PC-9 (cell line): ENCODE results near the gene GAK. TPM values are rescaled to one million over a fixed set of nuclear protein-coding genes. Genes with fewer than 3 reads are reported as not detected.
A peak's percentile ranks its signal among the peaks of the same experiment; 100 is the strongest.

Experiments
- BruUV-seq: library from RNA; stranded (reverse); fragments of 400-500 nt; replicated peaks from 2 replicates; lab custom pipeline; 2021; lab: Mats Ljungman, UMichigan
- CTCF ChIA-PET: fragments of 300-600 bp; sonication (Branson Sonifier 250); formaldehyde crosslinking; loops from one replicate; lab custom pipeline; 2022; ENCODE audit warnings: antibody characterized with exemption; lab: Charles Lee
- POLR2A ChIA-PET: fragments of 300-600 bp; sonication (Branson Sonifier 250); formaldehyde crosslinking; loops from one replicate; lab custom pipeline; 2022; ENCODE audit warnings: antibody characterized with exemption; ENCODE audit not compliant: unreplicated experiment; lab: Charles Lee
- DNase-seq, 2 experiments: peaks; one replicate each; pipeline versions ENCODE4 v3.0.0 to v3.0.0-alpha.2; 2015 to 2022; ENCODE audit warnings: mixed read lengths in 1 of 2
- H2AFZ ChIP-seq: fragments of 200-600 bp; sonication (generic); 2 replicates; pipeline ENCODE4 v1.8.1; 2017; ENCODE audit warnings: antibody characterized with exemption
- H3F3A ChIP-seq: fragments of 200-600 bp; sonication (generic); 2 replicates; pipeline ENCODE4 v1.8.1; 2017; ENCODE audit warnings: antibody characterized with exemption, mild to moderate bottlenecking, low read depth; ENCODE audit not compliant: insufficient read depth
- H3K27ac ChIP-seq: fragments of 200-600 bp; sonication (generic); 2 replicates; pipeline ENCODE4 v1.6.1; 2016; ENCODE audit warnings: mixed run types
- H3K27me3 ChIP-seq: fragments of 200-600 bp; sonication (generic); 2 replicates; pipeline ENCODE4 v1.6.1; 2016; ENCODE audit warnings: low read depth, mixed run types; ENCODE audit not compliant: insufficient read depth
- H3K36me3 ChIP-seq: fragments of 200-600 bp; sonication (generic); 2 replicates; pipeline ENCODE4 v1.6.1; 2016; ENCODE audit warnings: low read depth, mixed run types
- H3K4me1 ChIP-seq: fragments of 200-600 bp; sonication (generic); replicated peaks from 2 replicates; pipeline ENCODE4 v1.6.1; 2016; ENCODE audit warnings: mixed run types; ENCODE audit not compliant: insufficient read depth
- H3K4me2 ChIP-seq: fragments of 200-600 bp; sonication (generic); 2 replicates; pipeline ENCODE4 v1.6.1; 2017; ENCODE audit warnings: mixed run types
- H3K4me3 ChIP-seq: fragments of 200-600 bp; sonication (generic); 2 replicates; pipeline ENCODE4 v1.6.1; 2016; ENCODE audit warnings: mixed run types
- H3K79me2 ChIP-seq: fragments of 200-600 bp; sonication (generic); 2 replicates; pipeline ENCODE4 v1.6.1; 2017; ENCODE audit warnings: low read depth, mixed run types
- H3K9me2 ChIP-seq: fragments of 200-600 bp; sonication (generic); 2 replicates; pipeline ENCODE4 v1.8.1; 2017; ENCODE audit warnings: mild to moderate bottlenecking; ENCODE audit not compliant: insufficient read depth
- H3K9me3 ChIP-seq: fragments of 200-600 bp; sonication (generic); 2 replicates; pipeline ENCODE4 v1.8.1; 2016; ENCODE audit warnings: low read depth; ENCODE audit not compliant: insufficient read depth
- H4K20me1 ChIP-seq: fragments of 200-600 bp; sonication (generic); 2 replicates; pipeline ENCODE4 v1.8.1; 2017; ENCODE audit not compliant: insufficient read depth
- EZH2 ChIP-seq: fragments of 200-600 bp; sonication (generic); IDR thresholded peaks from 2 replicates; pipeline ENCODE4 v1.8.0; 2017; ENCODE audit warnings: antibody characterized with exemption, low read depth
- intact Hi-C: fragments of 100-400 bp; cut with micrococcal nuclease; formaldehyde crosslinking; loops from one replicate; pipeline ENCODE4 v1.10.0; 2022; ENCODE audit not compliant: unreplicated experiment
- total RNA-seq: library from RNA; stranded (reverse); gene quantifications from 2 replicates; pipeline ENCODE4 v1.2.3, GENCODE V29; 2021
- TF ChIP-seq, protein P1 (sequence below): fragments of 200-600 bp; sonication (generic); conservative IDR thresholded peaks from 2 replicates; pipeline ENCODE4 v1.6.1; 2017; ENCODE audit warnings: mixed run types, antibody characterized with exemption, mild to moderate bottlenecking, moderate library complexity

Gene GAK
- total RNA-seq, 1 experiment from 2014 or later = 114 TPM

DNA sequence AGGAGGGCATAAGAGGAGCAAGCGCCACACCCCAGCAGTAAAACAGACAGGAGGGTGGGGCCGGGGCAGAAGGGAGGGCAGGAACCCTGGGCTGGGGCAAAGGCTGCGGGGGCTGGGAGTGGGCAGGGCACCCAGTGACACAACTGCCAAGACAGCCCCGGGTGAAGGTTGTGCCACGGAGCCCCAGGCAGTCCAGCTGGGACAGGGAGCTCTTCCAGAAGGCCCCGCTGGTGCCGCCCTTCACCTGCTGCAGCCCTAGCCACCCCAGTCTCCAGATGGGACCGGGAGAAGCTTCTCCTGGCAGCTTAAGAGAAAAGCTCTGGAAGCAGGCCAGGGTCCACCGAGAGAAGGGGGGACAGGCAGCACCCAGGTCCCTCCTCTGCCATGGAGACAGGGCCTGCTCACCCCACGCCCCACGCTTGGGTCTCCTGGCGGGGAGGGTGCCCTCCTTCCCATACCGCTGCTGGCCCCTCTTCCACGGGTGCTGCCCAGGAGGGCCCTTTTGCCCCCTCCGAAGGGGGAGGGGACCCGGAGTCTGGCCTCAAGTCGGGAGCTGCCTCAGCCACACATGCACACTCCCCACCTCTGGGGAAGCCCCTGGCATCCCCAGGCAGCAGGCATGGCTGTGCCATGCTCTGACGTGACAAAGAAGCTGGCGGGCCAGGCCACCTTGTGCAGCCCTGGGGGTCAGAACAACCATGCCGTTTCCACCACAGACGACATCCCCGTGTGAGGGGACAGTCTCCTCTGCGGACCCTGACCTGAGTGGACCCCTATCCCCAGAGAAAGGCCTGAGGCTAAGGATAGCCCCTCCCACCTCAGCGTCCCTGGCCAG, 39.8 kb upstream of the GAK start:
- Histone ChIP-seq H3K4me3 (peak overlapping the region; percentile 95; the same call in 1 of the 2 replicates), H2AFZ (no peak overlapping the region), H3K27ac (no peak overlapping the region), H3K4me2 (peak overlapping the region; percentile 94), H4K20me1 (peaks cover 20% of the 10 kb centered on the region), H3K36me3 (no peaks in the 10 kb centered on the region), H3K4me1 (peaks cover 14% of the 10 kb centered on the region), H3F3A (peaks cover 4% of the 10 kb centered on the region; the same call in 1 of the 2 replicates), H3K9me2 (no peaks in the 10 kb centered on the region), H3K27me3 (no peaks in the 10 kb centered on the region), H3K9me3 (no peaks in the 10 kb centered on the region), H3K79me2 (peaks cover 6% of the 10 kb centered on the region; the same call in 1 of the 2 replicates)
- TF ChIP-seq, protein P1, sequence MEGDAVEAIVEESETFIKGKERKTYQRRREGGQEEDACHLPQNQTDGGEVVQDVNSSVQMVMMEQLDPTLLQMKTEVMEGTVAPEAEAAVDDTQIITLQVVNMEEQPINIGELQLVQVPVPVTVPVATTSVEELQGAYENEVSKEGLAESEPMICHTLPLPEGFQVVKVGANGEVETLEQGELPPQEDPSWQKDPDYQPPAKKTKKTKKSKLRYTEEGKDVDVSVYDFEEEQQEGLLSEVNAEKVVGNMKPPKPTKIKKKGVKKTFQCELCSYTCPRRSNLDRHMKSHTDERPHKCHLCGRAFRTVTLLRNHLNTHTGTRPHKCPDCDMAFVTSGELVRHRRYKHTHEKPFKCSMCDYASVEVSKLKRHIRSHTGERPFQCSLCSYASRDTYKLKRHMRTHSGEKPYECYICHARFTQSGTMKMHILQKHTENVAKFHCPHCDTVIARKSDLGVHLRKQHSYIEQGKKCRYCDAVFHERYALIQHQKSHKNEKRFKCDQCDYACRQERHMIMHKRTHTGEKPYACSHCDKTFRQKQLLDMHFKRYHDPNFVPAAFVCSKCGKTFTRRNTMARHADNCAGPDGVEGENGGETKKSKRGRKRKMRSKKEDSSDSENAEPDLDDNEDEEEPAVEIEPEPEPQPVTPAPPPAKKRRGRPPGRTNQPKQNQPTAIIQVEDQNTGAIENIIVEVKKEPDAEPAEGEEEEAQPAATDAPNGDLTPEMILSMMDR = no peak
- TF ChIP-seq EZH2 = no peak
- DNase-seq = peak in 1 of 2 experiments; percentile 31
- ChIA-PET CTCF (interaction anchor here (0.6 kb wide), 1 partner anchor 189 kb away, joined by 3 read pairs; no protein-coding TSS in a partner anchor), POLR2A (no interaction called here)
- BruUV-seq = TSS peak; percentile 56
- intact Hi-C loops = loop anchor here (5.0 kb wide), 1 partner anchor 40 kb away; the partner anchor contains the start of genes GAK and TMEM175

DNA sequence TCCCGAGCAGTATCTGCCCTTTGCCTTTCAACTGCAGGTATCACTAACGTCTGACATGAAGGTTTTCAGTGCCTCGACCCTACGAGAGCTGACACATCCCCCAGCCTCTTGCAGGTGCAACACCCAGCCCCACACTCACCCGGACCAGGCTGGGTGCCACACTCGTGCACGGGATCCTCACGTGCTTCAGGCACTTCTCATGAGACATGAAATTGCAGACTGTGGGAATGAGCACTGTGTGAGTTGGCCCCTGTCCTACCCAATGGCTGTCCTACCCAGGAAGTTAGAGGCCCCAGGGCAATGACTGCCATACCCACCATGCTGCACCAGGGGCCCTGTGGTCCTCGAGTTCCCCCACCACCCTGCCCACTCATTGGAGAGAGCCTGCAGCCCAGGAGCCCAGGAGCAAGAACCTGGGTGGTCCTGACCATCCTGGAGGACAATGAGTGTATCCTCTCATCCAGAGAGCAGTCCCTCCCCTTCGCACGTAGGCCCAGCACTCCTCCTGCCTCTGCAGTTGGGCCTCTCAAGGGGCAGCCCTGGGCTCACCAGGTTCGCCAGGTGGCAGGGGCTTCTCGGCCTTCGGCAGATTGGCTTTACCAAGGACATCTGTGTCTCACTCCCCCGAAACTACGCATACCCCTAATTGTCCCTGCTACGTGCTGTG, 38.9 kb upstream of the GAK start:
- H3F3A ChIP-seq = peaks cover 4% of the 10 kb centered on the region; the same call in 1 of the 2 replicates
- no TSS peak for BruUV-seq
- no peaks in the 10 kb centered on the region for H3K27me3 ChIP-seq
- DNase-seq = no peak
- POLR2A ChIA-PET = no interaction called here
- peaks cover 6% of the 10 kb centered on the region; the same call in 1 of the 2 replicates for H3K79me2 ChIP-seq
- peaks cover 20% of the 10 kb centered on the region for H4K20me1 ChIP-seq
- no peak overlapping the region for H3K4me3 ChIP-seq
- H3K27ac ChIP-seq = no peak overlapping the region
- peaks cover 14% of the 10 kb centered on the region for H3K4me1 ChIP-seq
- TF ChIP-seq EZH2 = no peak
- TF ChIP-seq, protein P1 = no peak
- no peaks in the 10 kb centered on the region for H3K9me3 ChIP-seq
- CTCF ChIA-PET = interaction anchor here (0.7 kb wide), 1 partner anchor 172 kb away, joined by 3 read pairs; no protein-coding TSS in a partner anchor
- intact Hi-C loops = loop anchor here (5.0 kb wide), 1 partner anchor 39 kb away; the partner anchor contains the start of genes GAK and TMEM175
- H3K9me2 ChIP-seq = no peaks in the 10 kb centered on the region
- no peak overlapping the region for H3K4me2 ChIP-seq
- H3K36me3 ChIP-seq = no peaks in the 10 kb centered on the region
- no peak overlapping the region for H2AFZ ChIP-seq

DNA sequence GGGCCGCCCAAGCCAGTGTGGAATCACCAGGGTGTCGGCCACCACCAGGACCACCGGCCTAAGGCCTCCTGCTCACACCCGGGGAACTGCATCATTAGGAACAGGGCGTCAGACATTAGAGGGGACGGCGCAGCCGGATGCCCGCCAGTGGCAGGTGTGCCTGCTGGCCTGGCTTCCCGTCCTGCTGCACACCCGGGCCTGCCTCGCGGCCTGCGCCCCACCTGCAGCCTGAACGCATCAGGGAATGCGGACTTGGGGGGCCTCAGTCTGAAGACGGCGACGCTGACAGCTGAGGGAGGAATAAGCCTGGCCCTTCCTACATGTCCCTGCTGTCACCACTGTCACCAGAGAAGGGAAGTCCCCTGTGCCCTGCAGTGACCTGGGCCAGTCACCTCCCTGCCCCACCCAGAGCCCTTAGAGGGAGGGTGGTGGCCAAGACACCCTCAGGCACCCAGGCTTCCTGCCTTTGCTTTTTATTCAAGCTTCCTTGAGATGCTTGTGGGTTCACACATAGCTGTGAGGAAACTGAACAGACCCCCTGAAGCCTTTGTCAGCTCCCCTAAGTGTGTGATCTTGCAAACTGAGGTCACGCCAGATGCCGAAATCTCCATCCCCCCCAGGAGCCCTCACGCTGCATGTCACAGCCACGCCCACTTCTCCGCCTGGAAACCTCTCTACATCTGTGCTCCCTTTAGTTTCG, 38.1 kb upstream of the GAK start:
- TF ChIP-seq, protein P1 = no peak
- no peak for TF ChIP-seq EZH2
- H3K36me3 ChIP-seq = no peaks in the 10 kb centered on the region
- CTCF ChIA-PET = interaction anchor here (0.7 kb wide), 1 partner anchor 171 kb away, joined by 3 read pairs; no protein-coding TSS in a partner anchor
- H3K9me3 ChIP-seq = no peaks in the 10 kb centered on the region
- peaks cover 14% of the 10 kb centered on the region for H3K4me1 ChIP-seq
- H2AFZ ChIP-seq = no peak overlapping the region
- BruUV-seq = no TSS peak
- H3F3A ChIP-seq = peaks cover 4% of the 10 kb centered on the region; the same call in 1 of the 2 replicates
- no peaks in the 10 kb centered on the region for H3K27me3 ChIP-seq
- peaks cover 20% of the 10 kb centered on the region for H4K20me1 ChIP-seq
- intact Hi-C loops = loop anchor here (5.0 kb wide), 1 partner anchor 38 kb away; the partner anchor contains the start of genes GAK and TMEM175
- H3K4me3 ChIP-seq = no peak overlapping the region
- POLR2A ChIA-PET = no interaction called here
- no peaks in the 10 kb centered on the region for H3K9me2 ChIP-seq
- no peak overlapping the region for H3K4me2 ChIP-seq
- peaks cover 6% of the 10 kb centered on the region; the same call in 1 of the 2 replicates for H3K79me2 ChIP-seq
- DNase-seq = peak in 1 of 2 experiments; percentile 46
- no peak overlapping the region for H3K27ac ChIP-seq
